Measurements from ENCODE around the gene NET1.

Gene NET1

DNA sequence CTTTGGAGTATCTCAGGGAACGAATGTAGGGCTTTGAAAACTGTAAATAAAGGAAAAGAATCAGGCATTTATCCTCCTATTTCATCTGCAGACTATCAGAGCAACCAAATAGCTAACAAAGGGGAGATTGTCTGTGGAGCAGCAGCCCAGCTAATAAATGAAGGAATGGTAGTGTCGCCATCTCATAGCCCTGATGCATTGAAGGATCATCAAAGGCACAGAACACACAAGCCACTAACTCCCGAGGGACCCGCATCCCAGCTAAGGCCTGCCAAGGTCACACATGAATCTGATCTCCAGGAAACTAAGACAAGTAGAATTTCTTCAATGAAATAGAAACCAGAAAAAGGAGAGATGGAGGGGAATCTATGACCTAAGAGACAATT is 48.8 kb downstream of the NET1 start:
- Histone ChIP-seq H3K14ac (ENCODE audit: low read length) (no peak overlapping the region), H3K4me1 (ENCODE audit: control insufficient read depth in 2 of 2, insufficient read depth in 1 of 2, low read depth in 1 of 2, low read length in 2 of 2) (peaks cover 0 to 2% of the 10 kb centered on the region in 2 donors), H3K4me3 (ENCODE audit: low read length in 2 of 2) (no peak overlapping the region), H3K4ac (ENCODE audit: low read length) (no peak overlapping the region), H3K18ac (ENCODE audit: low read length) (no peak overlapping the region), H3K9me3 (replicated peaks in 1 of 2; ENCODE audit: control insufficient read depth in 2 of 2, insufficient read depth in 1 of 2, low read depth in 1 of 2, low read length in 2 of 2) (peaks cover 10 to 14% of the 10 kb centered on the region in 2 donors), H4K91ac (ENCODE audit: low read depth, low read length, poor library complexity) (no peak overlapping the region), H2BK120ac (ENCODE audit: low read depth, low read length) (no peak overlapping the region), H2BK15ac (ENCODE audit: low read length) (no peak overlapping the region), H3K4me2 (ENCODE audit: insufficient read depth, low read length, poor library complexity, severe bottlenecking) (no peak overlapping the region), H2BK12ac (ENCODE audit: low read length) (no peak overlapping the region), H3K79me1 (ENCODE audit: low read depth, low read length) (no peaks in the 10 kb centered on the region), H3K36me3 (replicated peaks in 1 of 2; ENCODE audit: control insufficient read depth in 2 of 2, insufficient read depth in 2 of 2, low read length in 2 of 2) (peaks cover 22 to 55% of the 10 kb centered on the region in 2 donors), H2AK5ac (ENCODE audit: low read depth, low read length) (no peak overlapping the region), H3K27me3 (ENCODE audit: control insufficient read depth in 3 of 3, insufficient read depth in 3 of 3, low read depth in 1 of 3, low read length in 3 of 3) (no peaks in the 10 kb centered on the region), H3K27ac (replicated peaks; ENCODE audit: low read length) (no peak overlapping the region), H2AFZ (ENCODE audit: low read length) (no peak overlapping the region), H4K8ac (ENCODE audit: low read depth, low read length) (no peak overlapping the region), H3K9ac (ENCODE audit: low read depth, low read length, poor library complexity) (no peak overlapping the region), H3K23ac (ENCODE audit: low read depth, low read length, poor library complexity) (no peak overlapping the region), H2BK5ac (ENCODE audit: low read length) (no peak overlapping the region)
- WGBS, 2 donors (ENCODE audit: extremely low coverage in 2 of 2, insufficient read length in 2 of 2, insufficient replicate concordance in 1 of 2) = no CpG with 5 or more reads among the region's 4 CpGs
- no peak for DNase-seq (ENCODE audit: low spot score)

DNA sequence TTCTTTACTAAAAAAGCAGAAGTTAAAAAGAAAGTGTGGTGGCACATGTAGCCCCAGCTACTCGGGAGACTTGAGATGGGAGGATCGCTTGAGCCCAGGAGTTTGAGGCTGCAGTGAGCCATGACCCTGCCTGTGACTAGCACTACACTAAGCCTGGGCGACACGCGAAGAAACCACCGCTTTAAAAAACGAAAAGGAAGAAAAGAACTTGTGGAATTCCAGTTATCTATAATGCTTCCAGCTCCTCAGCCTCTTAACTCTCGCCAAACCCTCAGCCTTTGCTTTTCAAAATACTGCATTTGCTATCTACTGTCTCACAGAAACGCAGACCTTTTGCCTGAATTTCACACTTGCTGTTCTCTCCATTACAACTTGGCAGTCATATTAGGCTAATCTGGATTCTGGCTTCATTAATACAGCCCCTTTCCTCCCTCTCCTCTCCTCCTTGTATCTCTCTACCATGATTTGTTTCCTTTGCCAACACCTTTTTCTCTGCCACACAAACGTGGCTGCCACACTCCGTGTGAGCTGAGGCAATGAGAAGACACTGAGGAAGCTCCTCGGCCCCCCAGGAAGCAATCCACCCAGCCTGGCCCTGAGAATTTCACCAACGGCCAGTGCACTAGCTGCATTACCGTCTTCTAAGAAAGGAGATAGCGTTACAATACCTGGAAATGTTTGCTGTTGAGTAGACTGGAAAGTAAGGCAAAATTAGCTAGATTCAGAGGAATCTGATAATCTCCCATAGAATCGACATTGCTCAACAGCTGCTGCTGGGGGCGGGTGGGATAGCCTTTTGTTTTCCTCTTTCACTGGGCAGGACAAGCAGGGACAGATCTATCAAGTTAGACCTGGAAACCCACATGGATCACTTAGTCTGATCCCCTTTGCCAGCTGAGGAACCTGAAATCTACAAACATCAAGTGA is 49.8 kb downstream of the NET1 start:
- Histone ChIP-seq H2BK15ac (ENCODE audit: low read length) (no peak overlapping the region), H2BK120ac (ENCODE audit: low read depth, low read length) (no peak overlapping the region), H2BK5ac (ENCODE audit: low read length) (no peak overlapping the region), H3K79me1 (ENCODE audit: low read depth, low read length) (no peaks in the 10 kb centered on the region), H3K4me2 (ENCODE audit: insufficient read depth, low read length, poor library complexity, severe bottlenecking) (no peak overlapping the region), H4K8ac (ENCODE audit: low read depth, low read length) (no peak overlapping the region), H2BK12ac (ENCODE audit: low read length) (no peak overlapping the region), H2AK5ac (ENCODE audit: low read depth, low read length) (no peak overlapping the region), H2AFZ (ENCODE audit: low read length) (no peak overlapping the region), H3K18ac (ENCODE audit: low read length) (no peak overlapping the region), H3K27ac (replicated peaks; ENCODE audit: low read length) (no peak overlapping the region), H3K9ac (ENCODE audit: low read depth, low read length, poor library complexity) (no peak overlapping the region), H3K4me1 (ENCODE audit: control insufficient read depth in 2 of 2, insufficient read depth in 1 of 2, low read depth in 1 of 2, low read length in 2 of 2) (peaks cover 7% of the 10 kb centered on the region in 2 donors), H3K9me3 (replicated peaks in 1 of 2; ENCODE audit: control insufficient read depth in 2 of 2, insufficient read depth in 1 of 2, low read depth in 1 of 2, low read length in 2 of 2) (peaks cover 13 to 14% of the 10 kb centered on the region in 2 donors), H3K27me3 (ENCODE audit: control insufficient read depth in 3 of 3, insufficient read depth in 3 of 3, low read depth in 1 of 3, low read length in 3 of 3) (no peaks in the 10 kb centered on the region), H3K14ac (ENCODE audit: low read length) (no peak overlapping the region), H4K91ac (ENCODE audit: low read depth, low read length, poor library complexity) (no peak overlapping the region), H3K4ac (ENCODE audit: low read length) (no peak overlapping the region), H3K4me3 (ENCODE audit: low read length in 2 of 2) (no peak overlapping the region), H3K36me3 (replicated peaks in 1 of 2; ENCODE audit: control insufficient read depth in 2 of 2, insufficient read depth in 2 of 2, low read length in 2 of 2) (peaks cover 16 to 45% of the 10 kb centered on the region in 2 donors), H3K23ac (ENCODE audit: low read depth, low read length, poor library complexity) (no peak overlapping the region)
- no CpG with 5 or more reads among the region's 17 CpGs for WGBS, 2 donors (ENCODE audit: extremely low coverage in 2 of 2, insufficient read length in 2 of 2, insufficient replicate concordance in 1 of 2)
- no peak for DNase-seq (ENCODE audit: low spot score)

DNA sequence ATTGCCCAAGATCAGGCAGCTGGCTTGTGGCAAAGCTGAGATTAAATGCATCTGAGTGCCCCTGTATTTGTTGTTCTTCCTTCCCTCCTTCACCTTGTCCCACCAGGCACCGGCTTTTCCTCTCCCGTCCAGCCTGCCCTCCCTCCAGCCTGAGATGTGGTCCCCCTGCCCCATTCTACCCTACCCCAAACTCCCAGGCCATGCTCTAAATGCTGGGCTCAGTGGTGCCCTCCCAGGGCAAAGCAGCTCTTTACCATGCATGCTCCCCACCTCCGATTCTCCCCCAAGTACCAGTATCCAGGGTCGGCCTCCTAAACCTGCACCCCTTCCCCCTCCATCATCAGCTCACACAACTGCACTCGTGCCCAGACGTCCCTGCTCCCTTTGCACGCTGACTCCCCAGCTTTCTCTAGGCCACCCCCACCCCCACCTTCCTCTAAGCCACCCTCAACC is 50.5 kb downstream of the NET1 start:
- H4K8ac ChIP-seq (ENCODE audit: low read depth, low read length) = no peak overlapping the region
- H3K27ac ChIP-seq (replicated peaks; ENCODE audit: low read length) = no peak overlapping the region
- H4K91ac ChIP-seq (ENCODE audit: low read depth, low read length, poor library complexity) = no peak overlapping the region
- peaks cover 13 to 18% of the 10 kb centered on the region in 2 donors for H3K9me3 ChIP-seq (replicated peaks in 1 of 2; ENCODE audit: control insufficient read depth in 2 of 2, insufficient read depth in 1 of 2, low read depth in 1 of 2, low read length in 2 of 2)
- no peak overlapping the region for H3K14ac ChIP-seq (ENCODE audit: low read length)
- no peak overlapping the region for H3K23ac ChIP-seq (ENCODE audit: low read depth, low read length, poor library complexity)
- no peak overlapping the region for H3K9ac ChIP-seq (ENCODE audit: low read depth, low read length, poor library complexity)
- no peak overlapping the region for H2AK5ac ChIP-seq (ENCODE audit: low read depth, low read length)
- H3K4me2 ChIP-seq (ENCODE audit: insufficient read depth, low read length, poor library complexity, severe bottlenecking) = no peak overlapping the region
- no peak overlapping the region for H2BK15ac ChIP-seq (ENCODE audit: low read length)
- no peak overlapping the region for H2BK12ac ChIP-seq (ENCODE audit: low read length)
- peaks cover 7% of the 10 kb centered on the region in 2 donors for H3K4me1 ChIP-seq (ENCODE audit: control insufficient read depth in 2 of 2, insufficient read depth in 1 of 2, low read depth in 1 of 2, low read length in 2 of 2)
- H3K4ac ChIP-seq (ENCODE audit: low read length) = no peak overlapping the region
- no peak overlapping the region for H2BK5ac ChIP-seq (ENCODE audit: low read length)
- H3K4me3 ChIP-seq (ENCODE audit: low read length in 2 of 2) = no peak overlapping the region
- no CpG with 5 or more reads among the region's 7 CpGs for WGBS, 2 donors (ENCODE audit: extremely low coverage in 2 of 2, insufficient read length in 2 of 2, insufficient replicate concordance in 1 of 2)
- no peak for DNase-seq (ENCODE audit: low spot score)
- H2AFZ ChIP-seq (ENCODE audit: low read length) = no peak overlapping the region
- no peaks in the 10 kb centered on the region for H3K27me3 ChIP-seq (ENCODE audit: control insufficient read depth in 3 of 3, insufficient read depth in 3 of 3, low read depth in 1 of 3, low read length in 3 of 3)
- no peak overlapping the region for H3K18ac ChIP-seq (ENCODE audit: low read length)
- H3K79me1 ChIP-seq (ENCODE audit: low read depth, low read length) = no peaks in the 10 kb centered on the region
- H3K36me3 ChIP-seq (replicated peaks in 1 of 2; ENCODE audit: control insufficient read depth in 2 of 2, insufficient read depth in 2 of 2, low read length in 2 of 2) = peaks cover 15 to 38% of the 10 kb centered on the region in 2 donors
- H2BK120ac ChIP-seq (ENCODE audit: low read depth, low read length) = no peak overlapping the region

DNA sequence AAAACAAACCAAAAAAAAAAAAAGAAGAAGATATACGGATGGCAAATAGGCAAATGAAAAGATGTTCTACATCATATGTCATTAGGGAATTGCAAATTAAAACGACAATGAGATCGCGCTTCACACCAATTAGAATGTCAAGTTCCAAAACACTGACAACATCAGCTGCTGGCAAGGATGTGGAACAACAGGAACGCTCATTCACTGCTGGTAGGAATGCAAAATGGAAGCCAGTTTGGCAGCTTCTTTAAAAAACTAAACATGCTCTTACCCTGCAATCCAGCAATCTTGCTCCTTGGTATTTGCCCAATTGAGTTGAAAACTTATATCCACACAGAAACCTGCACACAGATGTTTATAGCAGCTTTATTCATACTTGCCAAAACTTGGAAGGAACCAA is 52.2 kb downstream of the NET1 start:
- Histone ChIP-seq H3K27ac (replicated peaks; ENCODE audit: low read length) (no peak overlapping the region), H2BK5ac (ENCODE audit: low read length) (no peak overlapping the region)
- no CpG with 5 or more reads among the region's 5 CpGs for WGBS, 2 donors (ENCODE audit: extremely low coverage in 2 of 2, insufficient read length in 2 of 2, insufficient replicate concordance in 1 of 2)

More for the DNA sequence above, 52.2 kb downstream of the NET1 start:
- no peak for DNase-seq (ENCODE audit: low spot score)
- Histone ChIP-seq H3K36me3 (replicated peaks in 1 of 2; ENCODE audit: control insufficient read depth in 2 of 2, insufficient read depth in 2 of 2, low read length in 2 of 2) (peaks cover 12 to 21% of the 10 kb centered on the region in 2 donors), H3K79me1 (ENCODE audit: low read depth, low read length) (no peaks in the 10 kb centered on the region), H2BK120ac (ENCODE audit: low read depth, low read length) (no peak overlapping the region), H4K8ac (ENCODE audit: low read depth, low read length) (no peak overlapping the region), H2BK12ac (ENCODE audit: low read length) (no peak overlapping the region), H2AK5ac (ENCODE audit: low read depth, low read length) (no peak overlapping the region), H3K4me2 (ENCODE audit: insufficient read depth, low read length, poor library complexity, severe bottlenecking) (no peak overlapping the region), H2BK15ac (ENCODE audit: low read length) (no peak overlapping the region), H3K27me3 (ENCODE audit: control insufficient read depth in 3 of 3, insufficient read depth in 3 of 3, low read depth in 1 of 3, low read length in 3 of 3) (no peaks in the 10 kb centered on the region), H3K4me3 (ENCODE audit: low read length in 2 of 2) (no peak overlapping the region), H3K14ac (ENCODE audit: low read length) (no peak overlapping the region), H4K91ac (ENCODE audit: low read depth, low read length, poor library complexity) (no peak overlapping the region), H3K9ac (ENCODE audit: low read depth, low read length, poor library complexity) (no peak overlapping the region), H3K4ac (ENCODE audit: low read length) (no peak overlapping the region), H3K23ac (ENCODE audit: low read depth, low read length, poor library complexity) (no peak overlapping the region), H3K9me3 (replicated peaks in 1 of 2; ENCODE audit: control insufficient read depth in 2 of 2, insufficient read depth in 1 of 2, low read depth in 1 of 2, low read length in 2 of 2) (peaks cover 15 to 20% of the 10 kb centered on the region in 2 donors), H3K4me1 (ENCODE audit: control insufficient read depth in 2 of 2, insufficient read depth in 1 of 2, low read depth in 1 of 2, low read length in 2 of 2) (peaks cover 7 to 13% of the 10 kb centered on the region in 2 donors), H2AFZ (ENCODE audit: low read length) (no peak overlapping the region), H3K18ac (ENCODE audit: low read length) (no peak overlapping the region)

Data from neuronal stem cell (in vitro differentiated cells).